Measurements from ENCODE around the gene IL17RE. TPM values are rescaled to one million over a fixed set of nuclear protein-coding genes. Genes with fewer than 3 reads are reported as not detected.
"Not testable (repeated sequence)": the region's sequence is repeated elsewhere in the genome, so short reads cannot be mapped to it uniquely, and the experiment has no call there.

IL17RE gene, protein sequence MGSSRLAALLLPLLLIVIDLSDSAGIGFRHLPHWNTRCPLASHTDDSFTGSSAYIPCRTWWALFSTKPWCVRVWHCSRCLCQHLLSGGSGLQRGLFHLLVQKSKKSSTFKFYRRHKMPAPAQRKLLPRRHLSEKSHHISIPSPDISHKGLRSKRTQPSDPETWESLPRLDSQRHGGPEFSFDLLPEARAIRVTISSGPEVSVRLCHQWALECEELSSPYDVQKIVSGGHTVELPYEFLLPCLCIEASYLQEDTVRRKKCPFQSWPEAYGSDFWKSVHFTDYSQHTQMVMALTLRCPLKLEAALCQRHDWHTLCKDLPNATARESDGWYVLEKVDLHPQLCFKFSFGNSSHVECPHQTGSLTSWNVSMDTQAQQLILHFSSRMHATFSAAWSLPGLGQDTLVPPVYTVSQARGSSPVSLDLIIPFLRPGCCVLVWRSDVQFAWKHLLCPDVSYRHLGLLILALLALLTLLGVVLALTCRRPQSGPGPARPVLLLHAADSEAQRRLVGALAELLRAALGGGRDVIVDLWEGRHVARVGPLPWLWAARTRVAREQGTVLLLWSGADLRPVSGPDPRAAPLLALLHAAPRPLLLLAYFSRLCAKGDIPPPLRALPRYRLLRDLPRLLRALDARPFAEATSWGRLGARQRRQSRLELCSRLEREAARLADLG
- total RNA-seq: 12.9 TPM

DNA sequence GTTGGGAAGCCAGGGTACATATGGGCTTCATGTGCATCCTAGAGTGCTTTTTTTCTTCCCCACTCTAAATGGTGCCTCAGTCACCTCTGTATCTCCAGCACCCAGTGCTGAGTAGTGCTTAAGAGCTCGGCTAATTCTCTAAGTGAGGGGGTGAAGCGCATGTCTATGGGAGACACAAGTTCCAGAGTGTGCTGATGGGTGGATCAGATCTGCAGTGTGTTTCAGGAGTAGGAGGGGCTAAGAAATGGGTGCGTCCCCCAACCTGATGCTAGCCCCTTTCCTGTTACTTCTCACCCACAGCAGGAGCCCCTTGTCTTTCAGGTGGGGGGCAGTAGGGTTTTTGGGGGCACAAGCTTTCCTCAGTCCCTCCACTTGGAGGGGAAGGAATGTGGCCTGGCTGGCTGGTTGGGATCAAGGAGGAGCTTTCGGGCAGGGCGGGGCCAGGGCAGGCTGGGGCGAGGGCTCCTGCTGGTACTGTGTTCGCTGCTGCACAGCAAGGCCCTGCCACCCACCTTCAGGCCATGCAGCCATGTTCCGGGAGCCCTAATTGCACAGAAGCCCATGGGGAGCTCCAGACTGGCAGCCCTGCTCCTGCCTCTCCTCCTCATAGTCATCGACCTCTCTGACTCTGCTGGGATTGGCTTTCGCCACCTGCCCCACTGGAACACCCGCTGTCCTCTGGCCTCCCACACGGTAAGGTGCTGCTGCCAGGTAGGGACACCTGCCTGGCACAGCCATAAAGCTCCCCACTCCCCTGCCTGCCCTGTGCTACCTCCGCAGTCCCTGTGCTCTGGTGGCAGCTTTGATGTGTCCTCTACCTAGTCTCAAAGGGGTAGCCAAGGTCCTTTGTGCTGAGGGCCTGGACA is at the start of gene IL17RE:
Gene IL17RE, plus strand, starts transcription at position 477 of the 866 bp plus-strand sequence. Its CDS starts 85 bp downstream, at position 562.
- peak; percentile 81 for ATAC-seq

DNA sequence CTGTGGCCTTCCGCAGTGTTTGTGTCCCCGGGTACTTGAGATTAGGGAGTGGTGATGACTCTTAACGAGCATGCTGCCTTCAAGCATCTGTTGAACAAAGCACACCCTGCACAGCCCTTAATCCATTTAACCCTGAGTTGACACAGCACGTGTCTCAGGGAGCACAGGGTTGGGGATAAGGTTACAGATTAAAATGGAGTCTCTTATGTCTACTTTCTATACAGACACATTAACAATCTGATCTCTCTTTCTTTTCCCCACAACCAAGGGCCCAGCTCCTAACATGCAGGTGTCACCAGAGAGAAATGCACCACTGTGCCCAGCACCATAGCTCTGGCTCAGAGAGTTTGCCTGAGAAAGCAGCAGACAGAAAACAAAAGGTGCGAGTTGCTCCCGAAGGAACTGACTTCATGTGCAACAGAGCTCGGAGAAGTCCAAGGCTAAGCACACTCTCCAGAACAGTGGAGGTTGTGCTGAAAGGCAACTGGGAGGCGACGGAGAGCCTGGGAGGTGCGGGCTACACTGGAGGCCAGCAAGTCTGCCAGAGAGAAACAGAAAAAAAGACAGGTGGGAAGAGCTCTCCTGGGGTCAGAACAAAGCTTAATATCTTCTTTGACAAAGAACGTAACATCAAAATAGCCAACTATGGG is 48.2 kb upstream of the IL17RE start:
- ATAC-seq: not testable (repeated sequence)

DNA sequence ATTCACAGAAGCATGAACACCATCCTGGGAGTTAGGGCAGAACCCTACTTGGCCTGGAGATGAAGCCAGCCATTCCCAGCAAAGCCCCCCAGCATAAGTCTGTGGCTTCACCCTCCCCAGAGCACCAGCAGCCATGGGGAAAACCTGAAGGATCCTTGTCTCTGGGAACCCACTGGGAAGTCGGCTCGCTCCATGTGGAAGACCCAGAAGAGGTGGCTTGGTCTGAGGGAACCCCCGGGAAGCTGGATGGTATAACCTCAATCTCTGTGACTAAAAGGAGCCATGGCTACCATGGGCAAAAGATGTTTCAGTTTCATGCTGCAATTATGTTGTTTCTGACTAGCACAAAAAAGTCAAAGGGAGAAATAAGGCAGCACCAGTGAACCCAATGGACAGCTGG is 47.1 kb upstream of the IL17RE start:
- ATAC-seq: no peak

DNA sequence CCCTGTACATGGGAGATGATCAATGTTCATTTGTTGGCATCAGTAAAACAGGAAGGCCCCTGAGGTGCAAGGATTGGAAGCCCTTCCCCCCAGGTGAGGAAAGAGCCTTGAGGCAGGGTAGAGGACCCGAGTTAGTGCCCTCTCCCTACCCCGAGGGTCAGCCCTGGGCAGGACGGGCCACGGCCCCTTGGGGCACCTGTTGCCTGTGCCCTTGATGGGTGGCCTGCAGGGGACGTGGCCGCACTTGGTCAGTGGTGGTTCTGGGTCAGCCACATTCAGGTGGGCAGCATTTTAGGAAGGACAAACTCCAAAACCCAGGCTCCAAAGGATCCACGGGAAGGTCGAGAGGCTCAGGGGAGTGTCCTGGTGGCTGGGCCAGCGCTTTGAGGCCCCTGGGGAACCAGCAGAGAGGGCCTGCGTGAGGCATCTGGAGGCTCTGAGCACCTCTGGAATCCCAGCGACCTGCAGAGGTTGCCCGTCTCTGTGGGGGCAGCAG is 43.1 kb upstream of the IL17RE start:
- no peak for ATAC-seq

DNA sequence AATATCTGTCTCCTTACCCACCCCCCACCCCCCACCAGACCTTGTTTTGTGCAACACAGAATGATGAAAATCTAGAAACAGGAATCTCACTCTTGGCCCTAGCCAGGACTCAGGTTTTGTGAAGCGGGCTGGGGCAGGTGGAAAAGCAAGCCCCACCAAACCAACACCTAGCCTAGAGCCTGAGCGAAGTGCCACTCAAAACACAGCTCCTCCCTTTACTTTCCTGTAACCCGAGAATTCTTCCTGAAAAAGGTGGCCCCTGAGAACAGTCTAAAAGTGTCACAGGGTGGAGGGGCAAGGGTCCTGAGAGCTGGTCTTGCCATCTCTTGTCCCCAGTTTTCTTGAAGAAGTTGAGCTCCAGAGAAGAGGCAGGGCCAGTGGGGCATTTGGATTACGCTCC is 41.4 kb upstream of the IL17RE start:
- ATAC-seq: no peak

DNA sequence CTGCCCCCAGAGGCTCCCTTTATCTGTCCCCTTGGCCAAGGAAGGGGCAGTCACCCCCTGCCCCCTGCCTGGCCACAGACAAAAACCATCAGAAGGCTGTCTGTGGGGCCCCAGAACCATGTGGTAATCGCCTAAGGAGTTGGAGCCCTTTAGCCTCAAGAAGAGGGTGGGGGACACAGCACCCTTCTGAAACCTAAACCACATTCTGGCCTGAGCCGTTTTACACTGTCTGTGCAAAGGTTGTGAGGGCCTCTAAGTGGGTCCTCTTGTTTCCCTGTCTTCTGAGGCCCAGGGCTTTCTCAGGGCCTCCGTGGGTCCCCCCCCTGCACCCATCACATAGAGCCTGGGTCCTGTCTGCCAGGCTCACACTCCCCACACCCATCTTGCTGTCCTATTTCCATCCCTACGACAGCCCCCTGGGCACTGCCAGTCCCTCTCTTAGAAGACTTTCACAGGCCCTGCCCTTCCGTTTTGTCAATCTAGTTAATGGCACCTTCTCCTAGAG is 41.0 kb upstream of the IL17RE start:
- no peak for ATAC-seq

DNA sequence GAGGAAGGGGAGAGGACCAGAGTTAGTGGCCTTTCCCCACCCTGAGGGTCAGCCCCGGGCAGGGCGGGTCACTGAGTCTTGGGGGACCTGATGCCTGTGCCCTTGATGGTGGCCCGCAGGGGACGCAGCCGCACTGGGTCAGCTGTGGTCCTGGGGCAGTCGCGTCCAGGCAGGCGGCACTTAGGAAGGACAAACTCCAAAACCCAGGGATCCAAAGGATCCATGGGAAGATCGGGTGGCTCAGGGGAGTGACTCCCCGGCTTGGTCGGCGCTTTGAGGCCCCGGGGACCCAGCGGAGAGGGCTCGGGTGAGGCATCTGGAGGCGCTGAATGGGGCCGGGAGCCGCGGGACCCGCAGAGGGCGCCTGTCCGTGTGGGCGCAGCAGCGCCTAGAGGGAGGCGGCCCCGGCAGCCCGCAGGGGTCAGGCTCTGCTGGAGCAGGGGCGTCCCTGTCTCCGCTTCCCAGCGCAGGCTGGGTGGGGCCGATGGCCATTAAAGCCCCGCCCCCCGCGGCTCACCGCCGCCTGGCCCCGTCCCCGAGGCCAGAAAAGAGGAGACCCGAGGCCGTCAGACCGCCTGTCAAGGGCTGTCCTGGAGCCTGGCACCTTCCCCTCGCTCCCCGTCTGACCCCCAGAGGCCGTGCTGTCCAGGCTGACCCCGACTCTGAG is 40.1 kb upstream of the IL17RE start:
- ATAC-seq: peak; percentile 65

DNA sequence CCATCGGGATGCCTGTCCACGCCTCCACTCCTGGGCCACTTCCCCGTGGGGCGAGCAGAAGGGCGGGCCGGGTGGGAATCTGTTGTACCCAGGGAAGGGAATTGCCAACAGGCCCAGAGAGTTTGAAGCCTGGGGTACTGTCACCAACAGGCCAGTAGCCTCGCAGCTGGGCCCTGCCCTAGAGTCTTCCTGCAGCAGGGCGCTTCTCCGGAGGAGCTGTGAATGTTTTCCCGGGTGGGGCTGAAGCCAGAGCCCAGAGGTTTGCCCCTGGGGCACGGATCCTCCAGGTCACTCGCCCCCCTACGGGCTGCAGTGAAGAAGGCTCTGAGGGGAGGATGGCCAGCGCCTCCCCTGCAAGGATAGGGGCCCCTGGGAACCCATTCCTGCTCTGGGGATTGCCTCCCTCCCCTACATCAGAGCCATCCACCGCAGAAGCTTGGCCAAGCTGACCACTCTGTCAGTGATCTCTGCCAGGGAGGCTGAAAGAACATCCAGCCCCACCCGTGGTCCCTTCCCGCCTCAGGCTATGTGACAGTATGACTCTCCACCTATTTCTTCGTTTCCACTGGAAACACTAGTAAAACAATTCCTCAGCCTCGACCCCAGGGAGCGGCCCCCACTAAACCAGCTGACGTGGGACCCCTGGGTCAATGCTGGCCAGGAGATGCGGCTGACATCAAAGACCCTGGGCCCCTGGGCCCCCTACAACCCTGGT is 39.4 kb upstream of the IL17RE start:
- peak; percentile 13 for ATAC-seq

DNA sequence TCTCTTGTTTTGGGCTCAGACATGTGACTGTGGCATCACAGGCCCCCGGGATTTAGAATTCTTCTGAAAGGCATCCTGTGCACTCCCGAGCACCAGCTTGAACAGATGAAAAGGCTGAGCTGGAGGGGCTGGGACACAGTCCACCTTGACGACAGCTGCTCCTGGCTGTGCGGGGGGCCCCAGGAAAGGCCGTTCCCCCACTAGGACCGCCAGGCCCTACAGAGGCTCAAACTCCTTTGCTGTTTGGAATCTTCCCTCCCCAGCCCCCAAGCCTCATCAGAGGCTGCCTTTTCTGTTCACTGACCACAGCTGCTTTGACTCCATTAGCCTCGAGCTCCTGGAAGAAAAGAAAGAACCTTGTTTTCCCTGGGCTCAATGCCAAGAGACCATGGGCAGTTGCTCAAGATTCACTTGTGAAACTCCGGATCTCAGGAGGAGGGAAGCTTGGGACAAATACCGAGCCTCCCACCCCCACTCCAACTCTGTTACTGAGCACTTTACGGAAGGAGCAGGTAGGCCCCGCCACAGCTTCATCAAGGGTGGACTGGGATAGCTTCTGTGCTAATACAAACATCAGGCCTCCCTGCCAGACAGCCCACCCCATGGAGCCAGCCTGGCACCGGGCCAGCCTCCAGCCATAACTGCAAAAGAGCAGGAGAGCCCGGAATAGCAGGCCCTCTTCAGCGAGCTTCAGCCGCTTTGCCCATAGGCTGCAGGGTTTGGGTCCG is 38.3 kb upstream of the IL17RE start:
- no peak for ATAC-seq

DNA sequence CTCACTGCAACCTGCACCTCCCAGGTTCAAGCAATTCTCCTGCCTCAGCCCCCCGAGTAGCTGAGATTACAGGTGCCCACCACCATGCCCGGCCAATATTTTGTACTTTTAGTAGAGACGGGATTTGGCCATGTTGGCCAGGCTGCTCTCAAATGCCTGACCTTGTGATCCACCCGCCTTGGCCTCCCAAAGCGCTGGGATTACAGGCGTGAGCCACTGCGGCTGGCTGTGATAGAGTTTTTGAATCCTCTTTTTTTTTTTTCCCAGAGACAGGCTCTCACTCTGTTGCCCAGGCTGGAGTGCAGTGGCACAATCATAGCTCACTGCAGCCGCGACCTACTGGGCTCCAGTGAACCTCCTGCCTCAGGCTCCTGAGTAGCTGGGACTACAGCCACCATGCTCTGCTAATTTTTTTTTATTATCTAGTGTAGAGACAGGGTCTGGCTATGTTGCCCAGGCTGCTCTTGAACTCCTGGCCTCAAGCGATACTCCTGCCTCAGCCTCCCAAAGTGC is 37.5 kb upstream of the IL17RE start:
- ATAC-seq: not testable (repeated sequence)

DNA sequence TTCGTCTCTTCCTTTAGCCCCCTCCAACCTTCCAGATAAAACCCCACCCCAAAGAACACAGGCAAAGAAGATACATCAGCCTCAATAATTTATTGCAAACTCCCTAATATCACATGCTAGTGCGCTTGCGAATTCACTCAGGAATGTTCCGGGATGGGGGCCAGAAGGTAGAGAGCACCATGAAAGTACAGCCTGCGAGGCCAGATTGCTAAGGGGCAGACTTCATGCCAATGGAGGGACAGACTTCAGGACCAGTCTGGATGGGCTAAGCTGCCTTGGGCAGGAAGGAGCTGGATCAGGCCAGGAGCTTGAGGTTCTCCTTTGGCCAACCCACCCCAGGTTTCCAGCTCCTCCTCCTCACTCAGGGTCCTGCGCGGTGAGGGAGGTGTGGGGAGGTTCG is 36.0 kb upstream of the IL17RE start:
- no peak for ATAC-seq

DNA sequence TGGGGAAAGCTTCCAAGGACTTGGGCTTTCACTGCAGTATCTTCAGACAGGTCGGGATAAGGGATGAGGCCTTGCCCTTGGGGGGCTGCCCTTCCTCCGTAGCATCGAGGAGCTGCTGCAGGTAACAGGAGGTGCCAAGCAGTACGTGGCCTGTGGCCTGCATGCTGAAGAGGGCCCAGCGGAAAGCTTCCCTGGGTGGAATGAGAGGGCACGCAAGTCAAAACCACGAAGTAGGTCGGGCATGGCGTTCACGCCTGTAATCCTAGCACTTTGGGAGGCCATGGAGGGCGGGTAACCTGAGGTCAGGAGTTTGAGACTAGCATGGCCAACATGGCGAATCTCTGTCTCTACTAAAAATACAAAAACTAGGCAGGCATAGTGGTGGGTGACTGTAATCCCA is 35.5 kb upstream of the IL17RE start:
- ATAC-seq: no peak

DNA sequence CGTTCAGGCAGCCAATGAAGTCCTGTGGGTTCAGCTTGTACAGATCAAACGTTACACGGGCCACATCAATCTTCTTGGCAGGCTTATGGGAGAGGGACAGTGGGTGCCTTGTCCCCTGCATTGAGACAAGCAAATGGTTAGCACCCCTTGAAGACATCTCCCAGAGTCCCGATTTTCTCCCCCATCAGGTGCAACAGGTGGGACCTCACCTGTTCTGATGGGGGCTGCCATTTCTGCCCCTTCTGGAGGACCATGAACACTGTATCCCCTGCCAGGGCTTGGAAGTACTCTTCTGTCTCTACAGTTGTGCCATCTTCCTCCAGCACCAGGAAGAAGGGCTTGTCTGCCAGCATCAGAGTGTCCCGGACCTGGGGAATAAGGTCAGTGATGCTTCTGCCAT is 32.7 kb upstream of the IL17RE start:
- no peak for ATAC-seq

DNA sequence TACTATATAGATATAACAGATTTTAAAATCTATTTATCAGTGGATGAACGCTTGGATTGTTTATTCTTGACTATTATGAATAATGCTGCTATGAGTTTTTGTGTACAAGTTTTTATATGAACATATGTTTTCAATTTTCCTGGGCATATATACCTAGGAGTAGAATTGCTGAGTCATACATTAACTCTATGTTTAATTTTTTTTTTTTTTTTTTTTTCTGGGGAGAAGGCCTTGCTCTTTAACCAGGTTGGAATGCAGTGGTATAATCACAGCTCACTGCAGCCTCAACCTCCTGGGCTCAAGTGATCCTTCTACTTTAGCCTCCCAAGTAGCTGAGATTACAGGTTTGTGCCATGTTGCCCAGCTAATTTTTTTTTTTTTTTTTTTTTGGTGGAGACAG is 31.7 kb upstream of the IL17RE start:
- ATAC-seq: no peak

DNA sequence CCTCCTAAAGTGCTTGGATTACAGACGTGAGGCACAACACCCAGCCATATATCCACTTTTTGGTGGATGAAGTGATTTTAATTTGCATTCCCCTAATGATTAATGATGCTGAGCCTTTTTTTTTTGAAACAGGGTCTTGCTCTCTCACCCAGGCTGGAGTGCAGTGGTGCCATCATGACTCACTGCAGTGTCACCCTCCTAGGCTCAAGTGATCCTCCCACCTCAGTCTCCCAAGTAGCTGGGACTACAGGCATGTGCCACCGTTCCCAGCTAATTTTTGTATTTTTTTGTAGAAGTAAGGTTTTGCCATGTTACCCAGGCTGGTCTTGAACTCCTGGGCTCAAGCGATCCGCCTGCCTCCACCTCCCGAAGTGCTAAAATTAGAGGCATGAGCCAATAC is 30.6 kb upstream of the IL17RE start:
- not testable (repeated sequence) for ATAC-seq

DNA sequence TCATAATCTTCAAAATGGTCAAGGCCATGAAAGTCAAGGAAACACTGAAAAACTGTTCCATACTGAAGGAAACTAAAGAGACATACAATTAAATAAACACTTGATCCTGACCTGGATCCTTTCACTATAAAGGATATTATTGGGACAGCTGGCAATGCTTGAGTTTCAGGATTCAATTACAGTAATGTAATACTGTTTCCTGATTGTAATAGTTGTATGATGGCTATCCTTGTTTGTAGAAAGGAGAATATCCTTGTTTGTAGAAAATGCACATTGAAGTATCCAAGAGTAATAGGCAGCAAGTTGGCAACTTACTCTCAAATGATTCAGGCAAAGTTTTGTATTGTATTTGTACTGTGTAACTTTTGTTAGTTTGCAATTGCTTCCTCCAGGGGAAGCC is 27.2 kb upstream of the IL17RE start:
- ATAC-seq: no peak

DNA sequence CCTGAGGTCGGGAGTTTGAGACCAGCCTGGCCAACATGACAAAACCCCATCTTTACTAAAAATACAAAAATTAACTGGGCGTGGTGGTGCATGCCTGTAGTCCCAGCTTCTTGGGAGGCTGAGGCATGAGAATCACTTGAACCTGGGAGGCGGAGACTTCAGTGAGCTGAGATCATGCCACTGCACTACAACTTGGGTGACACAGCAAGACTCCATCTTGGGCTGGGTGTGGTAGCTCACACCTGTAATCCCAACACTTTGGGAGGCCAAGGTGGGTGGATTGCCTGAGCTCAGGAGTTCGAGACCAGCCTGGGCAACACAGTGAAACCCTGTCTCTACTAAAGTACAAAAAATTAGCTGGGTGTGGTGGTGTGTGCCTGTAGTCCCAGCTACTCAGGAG is 26.4 kb upstream of the IL17RE start:
- ATAC-seq: not testable (repeated sequence)

DNA sequence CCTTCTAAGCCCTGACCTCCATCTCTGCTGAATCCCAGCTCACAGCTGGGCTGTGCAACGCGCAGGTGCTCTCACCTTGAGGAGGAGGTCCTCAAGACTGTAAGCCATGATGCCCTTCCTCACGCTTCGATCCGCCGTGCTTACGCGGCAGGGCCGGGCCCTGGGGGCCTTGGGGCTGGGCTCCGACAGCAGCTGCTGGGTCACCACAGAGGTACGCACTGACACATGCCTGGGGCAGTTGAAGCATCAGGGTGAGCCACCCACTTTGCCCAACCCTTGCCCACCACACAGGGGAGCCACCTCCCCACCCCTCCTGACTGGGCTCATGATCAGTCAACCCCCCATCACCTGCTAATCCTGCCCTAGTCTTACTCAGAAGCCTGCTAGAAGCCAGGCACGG is 25.7 kb upstream of the IL17RE start:
- no peak for ATAC-seq

DNA sequence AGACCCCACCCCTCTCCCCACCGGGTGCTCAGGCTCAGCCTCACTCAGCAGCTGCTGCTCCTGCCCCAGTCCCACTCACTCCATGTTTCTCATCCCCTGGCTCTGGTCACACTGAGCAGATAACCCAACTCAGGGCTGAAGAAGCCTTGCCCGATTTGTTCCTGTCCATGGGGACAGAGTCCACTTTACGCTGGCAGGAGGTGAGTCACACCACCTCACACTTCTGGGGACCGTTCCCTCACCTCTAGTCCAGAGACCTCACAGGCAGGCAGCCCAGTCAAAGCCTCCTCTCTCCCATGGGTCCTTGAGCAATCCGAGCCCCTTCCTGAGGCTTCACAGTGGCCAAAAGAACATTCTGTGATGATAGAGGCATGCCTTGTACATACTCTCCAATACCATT is 23.9 kb upstream of the IL17RE start:
- no peak for ATAC-seq
